ENCODE data around the gene GPR176.

GPR176 gene

DNA sequence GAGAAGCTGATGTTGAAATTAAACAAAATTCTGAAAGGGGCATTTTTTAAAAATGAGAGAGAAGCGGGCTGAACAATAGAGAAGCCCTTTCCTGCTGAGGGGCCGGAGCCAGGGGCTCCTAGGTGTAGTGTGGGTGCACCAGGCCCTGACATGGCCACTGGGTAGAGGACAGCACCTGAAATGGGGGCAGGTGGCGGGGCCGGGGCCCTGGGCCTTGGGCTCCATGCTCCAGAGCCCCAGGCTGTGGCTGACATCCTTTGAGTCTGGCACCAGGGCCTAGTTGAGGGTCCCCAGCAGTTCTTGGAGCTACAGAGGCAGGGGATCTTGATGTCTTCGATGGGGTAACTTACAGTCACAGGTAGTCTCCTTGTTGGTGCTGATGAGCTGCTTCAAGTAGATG, 6.5 kb upstream of the GPR176 start:
- TF ChIP-seq, protein P1, sequence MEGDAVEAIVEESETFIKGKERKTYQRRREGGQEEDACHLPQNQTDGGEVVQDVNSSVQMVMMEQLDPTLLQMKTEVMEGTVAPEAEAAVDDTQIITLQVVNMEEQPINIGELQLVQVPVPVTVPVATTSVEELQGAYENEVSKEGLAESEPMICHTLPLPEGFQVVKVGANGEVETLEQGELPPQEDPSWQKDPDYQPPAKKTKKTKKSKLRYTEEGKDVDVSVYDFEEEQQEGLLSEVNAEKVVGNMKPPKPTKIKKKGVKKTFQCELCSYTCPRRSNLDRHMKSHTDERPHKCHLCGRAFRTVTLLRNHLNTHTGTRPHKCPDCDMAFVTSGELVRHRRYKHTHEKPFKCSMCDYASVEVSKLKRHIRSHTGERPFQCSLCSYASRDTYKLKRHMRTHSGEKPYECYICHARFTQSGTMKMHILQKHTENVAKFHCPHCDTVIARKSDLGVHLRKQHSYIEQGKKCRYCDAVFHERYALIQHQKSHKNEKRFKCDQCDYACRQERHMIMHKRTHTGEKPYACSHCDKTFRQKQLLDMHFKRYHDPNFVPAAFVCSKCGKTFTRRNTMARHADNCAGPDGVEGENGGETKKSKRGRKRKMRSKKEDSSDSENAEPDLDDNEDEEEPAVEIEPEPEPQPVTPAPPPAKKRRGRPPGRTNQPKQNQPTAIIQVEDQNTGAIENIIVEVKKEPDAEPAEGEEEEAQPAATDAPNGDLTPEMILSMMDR (IDR thresholded peaks at IDR 0.05; ENCODE audit: control insufficient read depth, insufficient read depth, low read depth, low read length, missing control alignments) = no peak
- no peak for DNase-seq (ENCODE audit: low read depth)
- H3K4me3 ChIP-seq (ENCODE audit: control insufficient read depth, low read depth, low read length) = no peak overlapping the region

DNA sequence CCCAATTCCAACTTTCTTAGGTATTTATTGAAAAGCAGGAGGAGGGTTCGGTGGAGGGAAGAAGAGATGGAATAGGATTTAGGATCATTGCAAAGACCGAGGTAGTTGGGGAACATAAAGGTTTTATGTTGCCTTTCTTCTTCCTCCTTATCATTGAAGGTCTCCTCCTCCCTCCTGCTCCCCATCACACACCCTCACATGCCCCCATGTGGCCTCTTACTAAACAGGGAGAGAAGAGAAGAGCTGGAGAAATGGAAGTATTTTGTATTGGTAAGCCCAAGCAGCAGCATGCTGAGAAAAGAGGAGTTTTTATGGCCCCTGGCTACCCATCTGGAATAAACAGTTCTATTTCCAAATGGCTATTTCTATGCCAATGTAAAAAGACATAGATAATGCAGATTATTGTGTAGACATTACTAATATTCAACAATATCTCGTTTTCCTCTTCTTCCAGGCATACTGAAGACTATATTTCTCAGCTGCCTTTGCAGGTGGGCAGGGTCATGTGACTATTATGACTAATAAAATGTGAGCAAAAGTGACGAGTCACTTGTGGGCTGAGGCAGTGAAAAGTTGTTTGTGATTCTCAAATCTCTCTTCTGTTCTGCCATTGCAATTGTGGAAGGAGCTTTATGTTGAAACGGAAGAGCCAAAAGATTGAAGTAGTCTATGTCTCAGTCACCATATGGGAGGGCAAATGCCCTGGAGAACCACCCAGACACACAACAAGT, 5.2 kb upstream of the GPR176 start:
- DNase-seq (ENCODE audit: low read depth) = no peak
- TF ChIP-seq, protein P1 (IDR thresholded peaks at IDR 0.05; ENCODE audit: control insufficient read depth, insufficient read depth, low read depth, low read length, missing control alignments) = no peak
- no peak overlapping the region for H3K4me3 ChIP-seq (ENCODE audit: control insufficient read depth, low read depth, low read length)

DNA sequence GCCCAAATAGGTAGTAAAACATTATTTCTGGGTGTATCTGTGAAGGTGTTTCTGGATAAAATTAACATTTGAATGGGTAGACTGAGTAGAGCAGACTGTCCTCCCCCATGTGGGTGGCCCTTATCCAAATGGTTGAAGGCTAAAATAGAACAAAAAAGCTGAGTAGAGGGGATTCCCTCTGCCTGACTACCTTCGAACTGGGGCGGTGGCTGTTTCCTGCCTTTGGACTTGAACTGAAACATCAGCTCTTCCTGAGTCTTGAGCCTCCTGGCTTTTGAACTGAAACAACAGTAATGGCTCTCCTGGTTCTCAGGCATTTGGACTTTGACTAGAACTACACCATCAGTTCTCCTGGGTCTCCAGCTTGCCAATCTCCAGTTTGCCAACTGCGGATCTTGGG, 4.4 kb upstream of the GPR176 start:
- no peak for DNase-seq (ENCODE audit: low read depth)
- H3K4me3 ChIP-seq (ENCODE audit: control insufficient read depth, low read depth, low read length) = no peak overlapping the region
- TF ChIP-seq, protein P1 (IDR thresholded peaks at IDR 0.05; ENCODE audit: control insufficient read depth, insufficient read depth, low read depth, low read length, missing control alignments) = no peak

DNA sequence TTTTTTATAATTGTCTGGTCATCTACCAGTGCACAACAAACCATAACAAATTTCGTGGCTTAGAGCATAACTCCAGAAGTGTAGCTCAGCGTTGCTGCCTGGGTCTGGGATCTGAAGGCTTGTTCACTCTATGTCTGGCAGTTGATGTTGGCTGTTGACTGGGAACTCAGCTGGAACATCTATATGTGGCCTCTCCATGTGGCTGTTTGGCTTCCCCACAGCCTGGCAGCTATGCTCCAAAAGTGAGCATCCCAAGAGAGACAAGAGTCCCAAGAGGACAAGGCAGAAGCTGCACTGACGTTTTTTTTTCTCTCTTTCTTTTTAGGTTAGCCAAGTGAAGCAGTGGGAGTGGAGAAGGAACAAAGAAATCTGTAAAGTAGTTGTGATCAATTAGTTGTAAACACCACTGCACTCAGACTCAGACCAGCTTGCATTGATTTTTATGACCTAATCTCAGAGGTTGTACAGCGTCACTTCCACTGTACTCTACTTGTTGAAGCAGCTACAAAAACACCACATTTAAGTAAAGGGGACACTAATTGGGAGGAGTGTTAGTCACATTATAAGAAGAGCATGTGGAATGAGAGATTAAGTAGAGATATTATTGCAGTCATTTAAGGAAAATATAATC, 2.5 kb upstream of the GPR176 start:
- no peak for DNase-seq (ENCODE audit: low read depth)
- TF ChIP-seq, protein P1 (IDR thresholded peaks at IDR 0.05; ENCODE audit: control insufficient read depth, insufficient read depth, low read depth, low read length, missing control alignments) = no peak
- no peak overlapping the region for H3K4me3 ChIP-seq (ENCODE audit: control insufficient read depth, low read depth, low read length)

DNA sequence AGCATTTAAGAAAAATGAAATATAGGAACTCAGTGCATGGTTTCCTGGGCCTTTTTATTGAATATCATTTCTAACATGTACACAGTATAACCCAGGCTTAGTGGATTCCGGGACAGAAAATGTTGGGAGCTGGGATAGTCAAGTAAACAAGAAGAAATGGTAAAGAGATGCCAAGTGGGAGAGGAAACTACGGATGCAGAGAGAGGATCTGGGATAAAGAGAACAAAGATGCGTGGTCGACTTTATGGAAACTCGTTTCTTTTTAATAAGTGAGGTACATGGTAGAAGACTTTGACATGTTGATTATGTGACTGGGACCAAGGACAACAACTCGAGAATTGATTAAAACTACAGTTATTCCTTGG, 1.2 kb upstream of the GPR176 start:
- DNase-seq (ENCODE audit: low read depth) = no peak
- TF ChIP-seq, protein P1 (IDR thresholded peaks at IDR 0.05; ENCODE audit: control insufficient read depth, insufficient read depth, low read depth, low read length, missing control alignments) = no peak

DNA sequence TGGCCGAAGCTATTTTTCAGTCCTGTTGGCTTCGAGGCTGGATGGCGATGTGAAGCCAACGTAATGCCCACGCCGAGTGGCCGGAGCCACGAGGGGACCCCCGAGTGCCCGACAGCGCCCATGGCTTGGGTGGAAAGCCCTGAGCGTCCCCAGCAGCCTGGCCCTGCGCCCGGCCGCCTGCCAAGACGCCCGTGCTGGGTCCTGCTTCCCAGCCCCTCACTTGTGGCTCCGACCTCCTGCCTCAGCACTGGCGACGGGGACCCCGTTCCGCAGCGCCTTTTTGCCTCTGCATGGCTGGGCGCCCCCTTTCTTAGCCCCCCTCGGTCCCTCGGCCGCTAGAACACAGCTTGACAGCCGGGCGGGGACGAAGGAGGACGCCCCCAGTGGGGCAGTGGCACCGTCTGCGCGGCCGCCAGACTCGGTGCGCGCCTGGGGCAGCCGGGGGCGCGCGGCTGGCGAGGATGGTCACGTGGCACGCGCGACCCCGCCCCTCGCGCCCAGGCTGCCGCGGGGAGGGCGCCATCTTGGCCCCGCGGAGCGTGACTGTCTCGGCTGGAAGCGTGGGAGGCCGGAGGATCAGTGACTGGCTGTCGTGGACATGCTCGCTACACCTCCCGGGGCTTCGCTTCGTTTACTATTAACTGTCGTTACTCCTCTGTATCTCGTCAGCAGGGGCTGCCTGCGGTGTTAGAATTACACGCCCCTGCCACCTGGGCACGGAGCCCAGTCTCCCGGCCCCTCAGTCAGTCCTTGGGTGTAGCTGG, 626 bp upstream of the GPR176 start:
- TF ChIP-seq, protein P1 (IDR thresholded peaks at IDR 0.05; ENCODE audit: control insufficient read depth, insufficient read depth, low read depth, low read length, missing control alignments) = no peak
- peak overlapping the region; percentile 82 for H3K4me3 ChIP-seq (ENCODE audit: control insufficient read depth, low read depth, low read length)
- peak; percentile 25 for DNase-seq (ENCODE audit: low read depth)

More for the DNA sequence above, 1.2 kb upstream of the GPR176 start:
- H3K4me3 ChIP-seq (ENCODE audit: control insufficient read depth, low read depth, low read length) = peak overlapping the region; percentile 82

Measured in AG09309 (cell line).